Smooth muscle cell (in vitro differentiated cells): ENCODE data around the gene MED15. TPM values are rescaled to one million over a fixed set of nuclear protein-coding genes. Genes with fewer than 3 reads are reported as not detected.

Experiments
- DNase-seq: peaks from one replicate; lab custom pipeline; 2025; ENCODE audit not compliant: unreplicated experiment; lab: John Stamatoyannopoulos, UW
- H2AFZ ChIP-seq: fragments of 200-600 bp; sonication (generic); 2 replicates; pipeline ENCODE4 v1.6.0; 2016; ENCODE audit warnings: antibody characterized with exemption, low read depth, mild to moderate bottlenecking
- H3F3A ChIP-seq: fragments of 200-600 bp; sonication (generic); 2 replicates; pipeline ENCODE4 v1.6.0; 2017; ENCODE audit warnings: antibody characterized with exemption, low read depth
- H3K27ac ChIP-seq: fragments of 200-600 bp; sonication (generic); 2 replicates; pipeline ENCODE4 v1.5.1; 2016; ENCODE audit warnings: low read depth, mild to moderate bottlenecking
- H3K27me3 ChIP-seq: fragments of 200-600 bp; sonication (generic); 2 replicates; pipeline ENCODE4 v1.6.1; 2016; ENCODE audit warnings: low read depth, mild to moderate bottlenecking
- H3K36me3 ChIP-seq: fragments of 200-600 bp; sonication (generic); 2 replicates; pipeline ENCODE4 v1.5.1; 2016; ENCODE audit warnings: low read depth
- H3K4me1 ChIP-seq: fragments of 200-600 bp; sonication (generic); 2 replicates; pipeline ENCODE4 v1.5.1; 2016; ENCODE audit warnings: low read depth
- H3K4me2 ChIP-seq: fragments of 200-600 bp; sonication (generic); 2 replicates; pipeline ENCODE4 v1.6.0; 2016; ENCODE audit warnings: mild to moderate bottlenecking
- H3K4me3 ChIP-seq: fragments of 200-600 bp; sonication (generic); 2 replicates; pipeline ENCODE4 v1.5.1; 2016; ENCODE audit warnings: mild to moderate bottlenecking
- H3K79me2 ChIP-seq: fragments of 200-600 bp; sonication (generic); 2 replicates; pipeline ENCODE4 v1.6.0; 2016; ENCODE audit warnings: low read depth, mild to moderate bottlenecking
- H3K9ac ChIP-seq: fragments of 200-600 bp; sonication (generic); 2 replicates; pipeline ENCODE4 v1.6.0; 2016; ENCODE audit warnings: low read depth
- H3K9me3 ChIP-seq: fragments of 200-600 bp; sonication (generic); replicated peaks from 2 replicates; pipeline ENCODE4 v1.5.1; 2016; ENCODE audit warnings: low read depth
- H4K20me1 ChIP-seq: fragments of 200-600 bp; sonication (generic); 2 replicates; pipeline ENCODE4 v1.6.0; 2016; ENCODE audit warnings: low read depth
- WGBS: methylation state at CpG from one replicate; pipeline ENCODE4 v1.1.7; 2016; ENCODE audit warnings: low lambda C conversion rate; 5-methylcytosine and 5-hydroxymethylcytosine counted together
- polyA plus RNA-seq: library from polyadenylated mRNA; unstranded; fragments of >200 nt; fragmentation: Nextera tagmentation; extraction: Ambion mirVana; gene quantifications from 2 replicates; pipeline ENCODE4 v1.2.1, GENCODE V29; 2016
- total RNA-seq: library from RNA; depleted of rRNA; stranded (reverse); fragments of >200 nt; gene quantifications from 2 replicates; pipeline ENCODE4 v1.2.3, GENCODE V29; 2014
- TF ChIP-seq, protein P1 (sequence below): fragments of 200-600 bp; sonication (generic); IDR thresholded peaks from 2 replicates; pipeline ENCODE4 v1.5.1; 2017; ENCODE audit warnings: borderline replicate concordance, mild to moderate bottlenecking, antibody characterized with exemption; ENCODE audit not compliant: insufficient read depth, poor library complexity, severe bottlenecking

MED15 gene
- total and polyA plus RNA-seq, 2 experiments from 2014 or later: 25.3 to 70.5 TPM

DNA sequence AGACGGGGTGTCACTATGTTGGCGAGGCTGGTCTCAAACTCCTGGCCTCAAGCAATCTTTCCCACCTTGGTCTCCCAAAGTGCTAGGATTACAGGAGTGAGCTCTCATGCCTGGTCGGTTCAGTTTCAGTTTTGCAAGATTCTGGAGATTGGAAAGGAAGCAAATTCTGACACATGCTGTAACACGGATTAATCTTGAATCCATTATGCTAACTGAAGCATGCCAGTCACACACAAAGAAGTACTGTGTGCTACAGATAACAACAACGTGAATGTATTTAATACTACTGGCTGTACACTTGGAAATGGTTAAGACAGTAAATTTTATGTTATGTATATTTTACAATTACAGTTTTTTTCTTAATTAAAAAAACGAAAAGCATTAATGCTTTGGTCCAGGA lies 107.6 kb downstream of the MED15 start:
- no peaks in the 10 kb centered on the region for H3F3A ChIP-seq
- no peaks in the 10 kb centered on the region for H3K9me3 ChIP-seq
- TF ChIP-seq, protein P1, sequence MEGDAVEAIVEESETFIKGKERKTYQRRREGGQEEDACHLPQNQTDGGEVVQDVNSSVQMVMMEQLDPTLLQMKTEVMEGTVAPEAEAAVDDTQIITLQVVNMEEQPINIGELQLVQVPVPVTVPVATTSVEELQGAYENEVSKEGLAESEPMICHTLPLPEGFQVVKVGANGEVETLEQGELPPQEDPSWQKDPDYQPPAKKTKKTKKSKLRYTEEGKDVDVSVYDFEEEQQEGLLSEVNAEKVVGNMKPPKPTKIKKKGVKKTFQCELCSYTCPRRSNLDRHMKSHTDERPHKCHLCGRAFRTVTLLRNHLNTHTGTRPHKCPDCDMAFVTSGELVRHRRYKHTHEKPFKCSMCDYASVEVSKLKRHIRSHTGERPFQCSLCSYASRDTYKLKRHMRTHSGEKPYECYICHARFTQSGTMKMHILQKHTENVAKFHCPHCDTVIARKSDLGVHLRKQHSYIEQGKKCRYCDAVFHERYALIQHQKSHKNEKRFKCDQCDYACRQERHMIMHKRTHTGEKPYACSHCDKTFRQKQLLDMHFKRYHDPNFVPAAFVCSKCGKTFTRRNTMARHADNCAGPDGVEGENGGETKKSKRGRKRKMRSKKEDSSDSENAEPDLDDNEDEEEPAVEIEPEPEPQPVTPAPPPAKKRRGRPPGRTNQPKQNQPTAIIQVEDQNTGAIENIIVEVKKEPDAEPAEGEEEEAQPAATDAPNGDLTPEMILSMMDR: no peak
- no peaks in the 10 kb centered on the region for H3K79me2 ChIP-seq
- no peak overlapping the region for H3K27ac ChIP-seq
- H4K20me1 ChIP-seq: no peaks in the 10 kb centered on the region
- H3K4me1 ChIP-seq: no peaks in the 10 kb centered on the region
- H2AFZ ChIP-seq: no peak overlapping the region
- DNase-seq: no peak
- no peaks in the 10 kb centered on the region for H3K36me3 ChIP-seq
- 76% methylated on average over 6 of the region's 6 CpGs for WGBS
- no peak overlapping the region for H3K4me3 ChIP-seq
- no peak overlapping the region for H3K9ac ChIP-seq
- H3K4me2 ChIP-seq: no peak overlapping the region
- H3K27me3 ChIP-seq: no peaks in the 10 kb centered on the region

DNA sequence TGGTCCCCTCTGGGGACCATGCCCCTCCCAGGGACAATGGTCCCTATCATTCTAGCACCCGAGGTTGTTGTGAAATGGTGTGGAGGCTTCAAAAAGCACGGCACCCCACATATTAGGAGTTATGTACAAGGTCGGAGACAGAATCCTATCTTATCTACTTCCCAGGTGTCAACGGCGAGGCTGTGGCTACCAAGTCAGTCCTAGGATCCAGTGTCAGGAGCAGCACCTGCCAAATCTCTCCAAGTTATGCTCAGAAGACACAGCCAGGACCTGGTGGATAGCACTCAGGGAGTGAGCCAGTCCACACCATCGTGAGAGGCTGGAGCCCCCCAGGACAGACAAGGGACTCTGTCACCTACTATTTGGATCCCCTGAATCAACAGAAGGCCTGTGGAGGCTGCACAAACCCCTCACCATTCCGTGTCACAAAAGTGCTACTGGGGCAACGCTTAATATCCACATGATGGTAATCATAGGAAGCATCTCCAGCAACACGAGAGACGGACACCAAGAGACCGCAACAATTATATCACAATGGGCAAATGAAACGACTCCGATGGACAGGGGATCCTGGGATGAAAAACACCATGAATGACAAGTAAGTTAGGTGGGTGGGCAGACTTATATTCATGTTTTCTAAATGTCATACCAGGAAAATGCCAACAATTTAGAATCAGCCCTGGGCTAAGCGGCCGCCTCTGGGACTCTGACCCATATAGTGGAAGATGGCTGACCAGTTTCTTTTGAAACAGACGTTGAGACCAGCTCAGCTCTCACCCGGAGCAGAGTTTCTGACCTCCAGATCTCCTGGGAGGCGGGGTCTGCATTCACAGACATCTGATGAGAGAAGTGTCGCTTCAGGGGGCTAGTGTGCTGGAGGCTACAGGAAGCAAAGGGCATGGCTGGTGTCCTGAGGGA lies 108.4 kb downstream of the MED15 start:
- no peaks in the 10 kb centered on the region for H3F3A ChIP-seq
- no peak overlapping the region for H3K4me3 ChIP-seq
- DNase-seq: no peak
- TF ChIP-seq, protein P1: no peak
- WGBS: 86% methylated on average over 19 of the region's 19 CpGs
- H3K79me2 ChIP-seq: no peaks in the 10 kb centered on the region
- H3K4me2 ChIP-seq: no peak overlapping the region
- no peaks in the 10 kb centered on the region for H3K36me3 ChIP-seq
- H3K9me3 ChIP-seq: no peaks in the 10 kb centered on the region
- H2AFZ ChIP-seq: no peak overlapping the region
- no peaks in the 10 kb centered on the region for H4K20me1 ChIP-seq
- no peaks in the 10 kb centered on the region for H3K4me1 ChIP-seq
- no peak overlapping the region for H3K9ac ChIP-seq
- H3K27me3 ChIP-seq: no peaks in the 10 kb centered on the region
- H3K27ac ChIP-seq: no peak overlapping the region

DNA sequence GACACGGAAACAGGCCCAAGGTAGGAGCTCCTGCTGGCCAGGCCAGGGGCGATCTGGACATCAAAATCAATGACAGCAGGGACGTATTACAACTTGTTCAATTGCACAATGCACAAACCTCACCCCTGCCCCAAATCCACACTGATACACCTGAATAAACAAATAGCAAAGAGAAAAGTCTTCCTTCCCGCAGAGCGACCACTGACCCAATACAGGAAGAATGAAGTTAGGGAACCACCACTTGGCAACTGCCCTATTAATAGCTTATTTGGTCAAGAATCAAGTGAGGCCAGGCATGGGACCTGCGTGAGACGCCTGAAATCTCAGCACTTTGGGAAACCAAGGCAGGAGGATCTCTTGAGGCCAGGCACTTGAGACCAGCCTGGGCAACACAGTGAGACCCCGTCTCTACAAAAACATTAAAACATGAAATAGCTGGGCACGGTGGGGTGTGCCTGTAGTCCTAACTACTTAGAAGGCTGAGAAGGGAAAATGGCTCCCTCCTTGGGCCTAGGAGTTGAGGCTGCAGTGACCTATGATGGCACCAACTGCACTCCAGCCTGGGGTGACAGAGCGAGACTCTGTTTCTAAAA lies 109.1 kb downstream of the MED15 start:
- 91% methylated on average over 10 of the region's 10 CpGs for WGBS
- Histone ChIP-seq H3K4me3 (no peak overlapping the region), H3K79me2 (no peaks in the 10 kb centered on the region), H3K9me3 (no peaks in the 10 kb centered on the region), H3K27me3 (no peaks in the 10 kb centered on the region), H3K4me1 (no peaks in the 10 kb centered on the region), H3K36me3 (no peaks in the 10 kb centered on the region), H3K27ac (no peak overlapping the region), H4K20me1 (no peaks in the 10 kb centered on the region), H2AFZ (no peak overlapping the region), H3K4me2 (no peak overlapping the region), H3F3A (no peaks in the 10 kb centered on the region), H3K9ac (no peak overlapping the region)
- DNase-seq: no peak
- TF ChIP-seq, protein P1: no peak
